GM23338 (cell line): ENCODE data around the gene MAPK6. TPM values are rescaled to one million over a fixed set of nuclear protein-coding genes. Genes with fewer than 3 reads are reported as not detected.
A peak's percentile ranks its signal among the peaks of the same experiment; 100 is the strongest.

ENCODE experiments used
- ATAC-seq: fragments of 200-7000 bp; cut with Tn5 transposase; 3 replicates; pipeline ENCODE4 v1.9.1; 2020
- DNase-seq: peaks from one replicate; pipeline ENCODE4 v3.0.0-alpha.2; 2015; ENCODE audit warnings: low spot score
- H2AFZ ChIP-seq: fragments of 200-600 bp; sonication (generic); 2 replicates; pipeline ENCODE4 v1.8.0; 2016; ENCODE audit warnings: antibody characterized with exemption, mild to moderate bottlenecking, moderate library complexity
- H3F3A ChIP-seq: fragments of 200-600 bp; sonication (generic); replicated peaks from 2 replicates; pipeline ENCODE4 v1.8.0; 2017; ENCODE audit warnings: antibody characterized with exemption, mixed run types, low read depth
- H3K27ac ChIP-seq: fragments of 200-600 bp; sonication (generic); 2 replicates; pipeline ENCODE4 v1.6.1; 2016; ENCODE audit warnings: low read depth
- H3K27me3 ChIP-seq: fragments of 200-600 bp; sonication (generic); 2 replicates; pipeline ENCODE4 v1.8.0; 2016; ENCODE audit warnings: mild to moderate bottlenecking, mixed run types, moderate library complexity; ENCODE audit not compliant: insufficient read depth
- H3K36me3 ChIP-seq: fragments of 200-600 bp; sonication (generic); 2 replicates; pipeline ENCODE4 v1.8.0; 2016; ENCODE audit warnings: mild to moderate bottlenecking; ENCODE audit not compliant: insufficient read depth
- H3K4me1 ChIP-seq: fragments of 200-600 bp; sonication (generic); 2 replicates; pipeline ENCODE4 v1.8.0; 2016; ENCODE audit warnings: mild to moderate bottlenecking, moderate library complexity; ENCODE audit not compliant: insufficient read depth
- H3K4me2 ChIP-seq: fragments of 200-600 bp; sonication (generic); 2 replicates; pipeline ENCODE4 v1.7.1; 2017; ENCODE audit warnings: mixed run types
- H3K4me3 ChIP-seq: fragments of 200-600 bp; sonication (generic); 2 replicates; pipeline ENCODE4 v1.6.1; 2016; ENCODE audit warnings: mixed run types
- H3K79me2 ChIP-seq: fragments of 200-600 bp; sonication (generic); replicated peaks from 2 replicates; pipeline ENCODE4 v1.8.0; 2017; ENCODE audit warnings: mild to moderate bottlenecking; ENCODE audit not compliant: insufficient read depth
- H3K9me2 ChIP-seq: fragments of 200-600 bp; sonication (generic); 2 replicates; pipeline ENCODE4 v1.8.0; 2017; ENCODE audit not compliant: insufficient read depth
- H4K20me1 ChIP-seq: fragments of 200-600 bp; sonication (generic); replicated peaks from 2 replicates; pipeline ENCODE4 v1.8.0; 2017; ENCODE audit warnings: mild to moderate bottlenecking; ENCODE audit not compliant: insufficient read depth
- H3K27ac Mint-ChIP-seq: 2 replicates; pipeline ENCODE4 v1.8.0; 2020; ENCODE audit warnings: inconsistent platforms, mild to moderate bottlenecking, moderate library complexity, mixed read lengths
- H3K27me3 Mint-ChIP-seq: 3 replicates; pipeline ENCODE4 v1.8.0; 2022; ENCODE audit warnings: low read depth, mild to moderate bottlenecking, moderate library complexity, mixed read lengths, inconsistent platforms; ENCODE audit not compliant: insufficient read depth, poor library complexity
- H3K36me3 Mint-ChIP-seq: 3 replicates; pipeline ENCODE4 v1.8.0; 2021; ENCODE audit warnings: low read depth, mild to moderate bottlenecking, inconsistent platforms, moderate library complexity, mixed read lengths
- H3K4me1 Mint-ChIP-seq: 3 replicates; pipeline ENCODE4 v1.8.0; 2020; ENCODE audit warnings: mild to moderate bottlenecking, inconsistent platforms, mixed read lengths
- H3K4me3 Mint-ChIP-seq: 3 replicates; pipeline ENCODE4 v1.8.0; 2021; ENCODE audit warnings: moderate library complexity, mild to moderate bottlenecking, inconsistent platforms, mixed read lengths
- H3K9me3 Mint-ChIP-seq: 3 replicates; pipeline ENCODE4 v1.8.0; 2020; ENCODE audit warnings: moderate library complexity, mild to moderate bottlenecking, inconsistent platforms, mixed read lengths
- CREB1 ChIP-seq: fragments of 250-450 bp; sonication (Bioruptor Pico); IDR thresholded peaks from 2 replicates; pipeline ENCODE4 v1.5.0; 2020; ENCODE audit warnings: low read depth, mild to moderate bottlenecking, moderate library complexity
- EZH2 ChIP-seq: fragments of 200-600 bp; sonication (generic); IDR thresholded peaks from one replicate; pipeline ENCODE4 v1.8.0; 2017; ENCODE audit warnings: antibody characterized with exemption, mild to moderate bottlenecking, low read depth; ENCODE audit not compliant: unreplicated experiment
- POLR2AphosphoS5 ChIP-seq: IDR thresholded peaks from 2 replicates; pipeline ENCODE4 v1.6.1; 2016; ENCODE audit warnings: antibody characterized with exemption, low read depth
- STAT1 ChIP-seq: IDR thresholded peaks from one replicate; pipeline ENCODE4 v1.6.1; 2016; ENCODE audit warnings: antibody characterized with exemption; ENCODE audit not compliant: unreplicated experiment
- ZNF114 ChIP-seq: fragments of 250-450 bp; sonication (Bioruptor Pico); IDR thresholded peaks from 2 replicates; pipeline ENCODE4 v1.5.0; 2020; ENCODE audit warnings: mild to moderate bottlenecking, moderate library complexity
- ZNF331 ChIP-seq: fragments of 250-450 bp; sonication (Bioruptor Pico); IDR thresholded peaks from 2 replicates; pipeline ENCODE4 v1.5.0; 2020; ENCODE audit warnings: low read depth, mild to moderate bottlenecking, moderate library complexity
- polyA plus RNA-seq: library from polyadenylated mRNA; unstranded; fragments of >200 nt; fragmentation: Nextera tagmentation; extraction: Ambion mirVana; gene quantifications from 2 replicates; pipeline ENCODE4 v1.2.1, GENCODE V29; 2016
- total RNA-seq: library from RNA; depleted of rRNA; stranded (reverse); fragments of >200 nt; shearing (Covaris generic); gene quantifications from 2 replicates; pipeline ENCODE4 v1.2.3, GENCODE V29; 2014
- TF ChIP-seq, protein P1 (sequence below): IDR thresholded peaks from 2 replicates; pipeline ENCODE4 v1.6.1; 2016; ENCODE audit warnings: antibody characterized with exemption
- TF ChIP-seq, protein P2 (sequence below), 2 experiments: fragments of 200-600 bp in 1 of 2; sonication (generic) in 1 of 2; conservative IDR thresholded peaks; 2 replicates each; pipeline versions ENCODE4 v1.5.1 to v1.6.1; 2016 to 2017; ENCODE audit warnings: antibody characterized with exemption in 2 of 2, low read depth in 2 of 2, mild to moderate bottlenecking in 2 of 2, moderate library complexity in 1 of 2

MAPK6 gene
- total and polyA plus RNA-seq, 2 experiments from 2014 or later: 40.9 to 92.3 TPM

DNA sequence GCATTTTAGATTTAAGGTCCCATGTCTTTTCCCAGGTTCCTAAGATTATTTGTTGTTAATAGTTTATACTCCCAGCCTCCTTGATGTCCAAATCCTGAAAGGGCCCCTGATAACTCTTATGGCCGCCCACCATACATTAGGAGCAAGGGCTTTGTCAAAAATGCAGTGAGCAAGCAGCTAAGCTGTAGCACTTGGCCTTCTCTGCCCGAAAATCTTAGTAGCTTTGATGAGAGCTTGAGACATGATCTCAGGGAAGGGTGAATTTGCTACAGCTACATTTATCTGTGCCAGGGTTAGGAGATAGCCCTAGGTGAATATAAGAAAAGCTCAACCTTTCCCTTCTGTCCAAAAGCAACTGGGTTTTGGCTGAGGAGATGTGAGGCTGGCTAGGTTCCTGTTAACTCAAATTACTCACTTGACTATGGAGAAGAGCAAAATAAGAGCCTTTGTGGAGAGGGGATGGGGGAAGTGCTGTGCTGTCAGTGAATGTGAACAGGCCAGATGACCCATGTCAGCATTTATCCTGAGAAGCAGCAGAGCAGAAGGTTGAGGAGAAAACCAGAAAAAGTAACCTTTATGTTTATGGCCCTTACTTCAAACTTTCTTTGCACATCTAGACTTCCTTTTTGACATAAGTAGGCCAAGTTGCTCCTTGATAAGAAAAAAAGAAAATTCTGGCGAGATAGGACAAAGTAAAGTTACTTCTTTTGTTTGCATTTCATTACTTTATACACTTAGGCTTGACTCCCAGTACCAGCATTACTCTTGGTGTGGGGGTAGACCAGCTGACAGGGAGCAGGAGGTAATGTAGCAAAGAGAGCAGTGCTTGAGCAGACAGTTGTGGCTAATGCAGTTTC, 21.1 kb downstream of the MAPK6 start (continued):
- TF ChIP-seq, protein P1, sequence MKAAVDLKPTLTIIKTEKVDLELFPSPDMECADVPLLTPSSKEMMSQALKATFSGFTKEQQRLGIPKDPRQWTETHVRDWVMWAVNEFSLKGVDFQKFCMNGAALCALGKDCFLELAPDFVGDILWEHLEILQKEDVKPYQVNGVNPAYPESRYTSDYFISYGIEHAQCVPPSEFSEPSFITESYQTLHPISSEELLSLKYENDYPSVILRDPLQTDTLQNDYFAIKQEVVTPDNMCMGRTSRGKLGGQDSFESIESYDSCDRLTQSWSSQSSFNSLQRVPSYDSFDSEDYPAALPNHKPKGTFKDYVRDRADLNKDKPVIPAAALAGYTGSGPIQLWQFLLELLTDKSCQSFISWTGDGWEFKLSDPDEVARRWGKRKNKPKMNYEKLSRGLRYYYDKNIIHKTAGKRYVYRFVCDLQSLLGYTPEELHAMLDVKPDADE: no peak
- TF ChIP-seq POLR2AphosphoS5: no peak
- TF ChIP-seq, protein P2, sequence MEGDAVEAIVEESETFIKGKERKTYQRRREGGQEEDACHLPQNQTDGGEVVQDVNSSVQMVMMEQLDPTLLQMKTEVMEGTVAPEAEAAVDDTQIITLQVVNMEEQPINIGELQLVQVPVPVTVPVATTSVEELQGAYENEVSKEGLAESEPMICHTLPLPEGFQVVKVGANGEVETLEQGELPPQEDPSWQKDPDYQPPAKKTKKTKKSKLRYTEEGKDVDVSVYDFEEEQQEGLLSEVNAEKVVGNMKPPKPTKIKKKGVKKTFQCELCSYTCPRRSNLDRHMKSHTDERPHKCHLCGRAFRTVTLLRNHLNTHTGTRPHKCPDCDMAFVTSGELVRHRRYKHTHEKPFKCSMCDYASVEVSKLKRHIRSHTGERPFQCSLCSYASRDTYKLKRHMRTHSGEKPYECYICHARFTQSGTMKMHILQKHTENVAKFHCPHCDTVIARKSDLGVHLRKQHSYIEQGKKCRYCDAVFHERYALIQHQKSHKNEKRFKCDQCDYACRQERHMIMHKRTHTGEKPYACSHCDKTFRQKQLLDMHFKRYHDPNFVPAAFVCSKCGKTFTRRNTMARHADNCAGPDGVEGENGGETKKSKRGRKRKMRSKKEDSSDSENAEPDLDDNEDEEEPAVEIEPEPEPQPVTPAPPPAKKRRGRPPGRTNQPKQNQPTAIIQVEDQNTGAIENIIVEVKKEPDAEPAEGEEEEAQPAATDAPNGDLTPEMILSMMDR (conservative IDR thresholded peaks at IDR 0.05; ENCODE audit: low read depth in 2 of 2): no peak
- no peak for TF ChIP-seq ZNF114 (CRISPR knock-in tag)

DNA sequence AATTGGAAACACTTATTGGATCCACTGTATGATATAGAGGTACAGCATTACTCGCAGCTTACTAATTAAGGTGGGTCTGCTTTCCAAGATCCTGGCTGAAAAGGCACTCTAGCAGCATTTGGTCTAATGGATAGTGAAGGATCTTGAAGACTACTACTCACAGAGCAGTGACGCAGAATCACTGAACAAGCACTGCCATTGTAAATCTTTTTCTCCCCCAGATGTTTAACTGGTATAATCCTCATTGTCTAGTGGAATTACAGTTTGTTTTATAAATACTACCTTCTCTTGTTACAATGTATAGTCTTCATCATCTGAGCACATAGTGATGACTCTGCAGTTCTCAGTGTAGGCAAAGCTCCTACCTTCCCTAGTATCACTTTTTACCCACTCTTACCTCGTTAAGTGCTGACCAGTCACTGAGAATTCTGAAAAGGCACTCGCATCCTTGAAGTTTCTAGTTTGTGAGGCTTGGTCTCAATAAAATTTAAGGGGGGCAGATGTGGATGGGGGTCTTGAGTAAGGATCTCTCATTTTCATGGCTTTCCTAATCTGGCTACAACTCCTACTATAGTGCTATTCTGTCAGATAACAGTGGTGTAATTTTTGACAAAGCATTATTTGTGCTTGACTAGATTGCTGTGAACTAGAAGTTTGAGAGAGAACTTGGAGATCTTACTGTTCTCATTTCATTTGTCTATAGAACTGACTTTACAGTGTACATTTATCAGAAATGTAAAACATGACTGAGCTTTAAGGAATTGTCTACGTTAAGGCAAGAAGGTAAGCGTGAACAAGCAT, 23.2 kb downstream of the MAPK6 start:
- H3K27ac ChIP-seq: peak overlapping the region; percentile 53; the same call in 1 of the 2 replicates
- no peak overlapping the region for H2AFZ ChIP-seq
- no peaks in the 10 kb centered on the region for H3K27me3 Mint-ChIP-seq
- TF ChIP-seq STAT1 (no peak), ZNF114 (CRISPR knock-in tag) (no peak), EZH2 (no peak), POLR2AphosphoS5 (no peak), CREB1 (CRISPR knock-in tag) (no peak), ZNF331 (CRISPR knock-in tag) (no peak)
- TF ChIP-seq, protein P1: no peak
- TF ChIP-seq, protein P2 (conservative IDR thresholded peaks at IDR 0.05; ENCODE audit: low read depth in 2 of 2): no peak

More for the DNA sequence above, 23.2 kb downstream of the MAPK6 start:
- Histone ChIP-seq H4K20me1 (peaks cover 71% of the 10 kb centered on the region), H3K4me1 (peaks cover 54% of the 10 kb centered on the region), H3K4me3 (no peak overlapping the region), H3K4me2 (no peak overlapping the region), H3K9me2 (no peaks in the 10 kb centered on the region), H3K79me2 (peaks cover 100% of the 10 kb centered on the region), H3F3A (no peaks in the 10 kb centered on the region), H3K36me3 (no peaks in the 10 kb centered on the region), H3K27me3 (no peaks in the 10 kb centered on the region)
- H3K27ac Mint-ChIP-seq: peak overlapping the region; percentile 88
- no peak; the same call in 2 of the 3 replicates for ATAC-seq
- no peak for DNase-seq
- H3K4me1 Mint-ChIP-seq: peaks cover 64% of the 10 kb centered on the region
- peaks cover 7% of the 10 kb centered on the region; the same call in 2 of the 3 replicates for H3K36me3 Mint-ChIP-seq
- H3K4me3 Mint-ChIP-seq: no peak overlapping the region; the same call in 2 of the 3 replicates
- no peaks in the 10 kb centered on the region; the same call in 2 of the 3 replicates for H3K9me3 Mint-ChIP-seq
